Pancreas (tissue), 10 donors: ENCODE data around the gene FAM81B. TPM values are rescaled to one million over a fixed set of nuclear protein-coding genes. Genes with fewer than 3 reads are reported as not detected.

Source experiments
- ATAC-seq, 4 donors: fragments of 200-7000 bp; cut with Tn5 transposase; one replicate each; pipeline versions ENCODE4 v1.8.0 to v1.9.1; 2020; ENCODE audit warnings: mild to moderate bottlenecking in 4 of 4, moderate library complexity in 4 of 4
- DNase-seq, 6 donors: peaks; one replicate each; pipeline ENCODE4 v3.0.0-alpha.2; 2020
- FAIRE-seq: peaks from 2 replicates; lab custom pipeline; 2012; peaks lifted over from hg19 to GRCh38; lab: Jason Lieb, UNC
- H3K27ac ChIP-seq, 4 donors: fragments of 200-600 bp; sonication (generic); 1 replicate in 3 of 4; 2 replicates in 1 of 4; pipeline versions ENCODE4 v1.5.0 to v1.8.0; 2020
- H3K27me3 ChIP-seq, 4 donors: fragments of 200-600 bp; one replicate each; pipeline ENCODE4 v1.8.0; 2021
- H3K36me3 ChIP-seq, 3 donors: fragments of 200-600 bp; sonication (generic) in 1 of 3; one replicate each; pipeline versions ENCODE4 v1.5.0 to v1.8.0; 2020 to 2021
- H3K4me1 ChIP-seq, 3 donors: fragments of 200-600 bp; one replicate each; pipeline ENCODE4 v1.8.0; 2021
- H3K4me3 ChIP-seq, 4 donors: fragments of 200-600 bp; sonication (generic) in 2 of 4; one replicate each; pipeline versions ENCODE4 v1.5.0 to v1.8.0; 2020 to 2021
- H3K9me3 ChIP-seq, 4 donors: fragments of 200-600 bp; one replicate each; pipeline ENCODE4 v1.8.0; 2021
- WGBS, 2 donors: extraction: QIAGEN DNeasy Blood & Tissue Kit; methylation state at CpG; one replicate each; pipeline ENCODE4 v1.1.7; 2013; 5-methylcytosine and 5-hydroxymethylcytosine counted together
- intact Hi-C, 3 donors: fragments of 100-400 bp; cut with DNase I; formaldehyde crosslinking; loops; one replicate each; pipeline versions ENCODE4 v1.11.1 to v1.14.2; 2022
- polyA plus RNA-seq, 2 donors: library from polyadenylated mRNA; stranded (reverse); fragments of 200-250 nt; gene quantifications; one replicate each; pipeline ENCODE4 v1.2.3, GENCODE V29; 2013
- total RNA-seq, 6 donors: library from RNA; stranded (reverse); fragmentation: NEBNext Ultra II Directional in 4 of 6; extraction: Animal tissue kit (Norgen Biotek cat#: 25700) in 4 of 6; gene quantifications; one replicate each; pipeline versions ENCODE4 v1.2.1 to v1.2.4, GENCODE V29; 2021 to 2023
- TF ChIP-seq, protein P1 (sequence below), 4 donors: fragments of 200-600 bp; sonication (generic) in 3 of 4; IDR thresholded peaks; one replicate each; pipeline versions ENCODE4 v1.5.0 to v1.8.0; 2021; ENCODE audit warnings: antibody characterized with exemption in 4 of 4
- donor health status: healthy with polysubstance abuse.
- donor health status: DM: no; HTN: no; CAD: no; lungs with moderate emphysema.
- donor health status: DM: no; HTN: no; CAD: no.
- donor health status: control.
- donor health status: control.
- donor health status: Bipolar disorder and iron deficiency.
- donor health status: DM: yes; HTN: yes; CAD: no.
- donor health status: DM: no; HTN: no; CAD: no.
- donor health status: DM: no; HTN: no; CAD: no.
- donor health status: DM: yes; HTN: yes; CAD: no.

The FAM81B gene
- total and polyA plus RNA-seq, 8 donors, result 0.27 to 0.93 (median 0.48) TPM

DNA sequence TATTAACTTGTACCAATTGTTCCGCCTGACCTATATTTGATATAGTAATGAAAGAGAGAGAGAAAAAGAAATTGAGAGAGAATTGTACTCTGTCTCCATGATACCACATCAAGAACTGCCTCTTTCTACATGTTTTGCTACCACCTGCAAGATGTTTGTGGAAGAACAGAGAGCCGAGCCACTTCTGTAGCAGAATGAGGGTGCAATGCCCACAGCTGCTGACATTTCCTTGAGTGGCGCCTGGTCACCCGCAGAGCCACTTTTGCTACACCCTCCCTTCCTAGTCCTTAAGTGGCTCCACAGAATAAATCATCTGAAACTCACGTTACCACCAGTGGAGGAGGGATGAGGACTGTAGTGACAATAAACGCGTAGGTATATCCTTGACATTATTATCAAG is 17.1 kb upstream of the FAM81B start:
- ATAC-seq (no peak), FAIRE-seq (no peak), DNase-seq (no peak)
- H3K4me3 ChIP-seq, result no peak overlapping the region
- 66 to 73% methylated on average over 7 of the region's 7 CpGs for WGBS, 2 donors
- no peak overlapping the region for H3K27ac ChIP-seq
- H3K27me3 ChIP-seq, result peaks cover 0 to 3% (median 0%) of the 10 kb centered on the region in 4 donors
- H3K36me3 ChIP-seq, result no peaks in the 10 kb centered on the region
- H3K4me1 ChIP-seq, result no peaks in the 10 kb centered on the region
- TF ChIP-seq, protein P1, sequence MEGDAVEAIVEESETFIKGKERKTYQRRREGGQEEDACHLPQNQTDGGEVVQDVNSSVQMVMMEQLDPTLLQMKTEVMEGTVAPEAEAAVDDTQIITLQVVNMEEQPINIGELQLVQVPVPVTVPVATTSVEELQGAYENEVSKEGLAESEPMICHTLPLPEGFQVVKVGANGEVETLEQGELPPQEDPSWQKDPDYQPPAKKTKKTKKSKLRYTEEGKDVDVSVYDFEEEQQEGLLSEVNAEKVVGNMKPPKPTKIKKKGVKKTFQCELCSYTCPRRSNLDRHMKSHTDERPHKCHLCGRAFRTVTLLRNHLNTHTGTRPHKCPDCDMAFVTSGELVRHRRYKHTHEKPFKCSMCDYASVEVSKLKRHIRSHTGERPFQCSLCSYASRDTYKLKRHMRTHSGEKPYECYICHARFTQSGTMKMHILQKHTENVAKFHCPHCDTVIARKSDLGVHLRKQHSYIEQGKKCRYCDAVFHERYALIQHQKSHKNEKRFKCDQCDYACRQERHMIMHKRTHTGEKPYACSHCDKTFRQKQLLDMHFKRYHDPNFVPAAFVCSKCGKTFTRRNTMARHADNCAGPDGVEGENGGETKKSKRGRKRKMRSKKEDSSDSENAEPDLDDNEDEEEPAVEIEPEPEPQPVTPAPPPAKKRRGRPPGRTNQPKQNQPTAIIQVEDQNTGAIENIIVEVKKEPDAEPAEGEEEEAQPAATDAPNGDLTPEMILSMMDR (IDR thresholded peaks at IDR 0.05), result no peak
- H3K9me3 ChIP-seq, result no peaks in the 10 kb centered on the region
- intact Hi-C loops, result no loop called here

DNA sequence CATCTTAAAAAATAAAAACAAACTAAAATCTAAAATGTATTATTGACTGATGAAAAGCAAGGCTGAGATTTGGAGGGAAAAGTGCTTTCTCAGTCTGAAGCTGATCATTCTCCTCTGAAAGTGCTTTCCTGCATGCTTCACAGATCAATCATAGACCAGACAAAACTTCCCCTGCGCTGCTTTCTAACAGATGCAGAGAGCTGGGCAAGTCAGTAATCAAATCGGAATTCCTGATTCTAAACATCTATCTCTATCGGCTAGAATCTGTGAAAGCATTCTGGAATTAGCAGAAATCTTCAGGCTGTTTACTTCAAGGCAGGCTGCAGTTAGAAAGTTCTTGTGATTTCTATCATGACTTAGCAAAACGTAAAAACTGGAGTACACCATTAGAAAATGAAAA is 15.6 kb upstream of the FAM81B start:
- TF ChIP-seq, protein P1 (IDR thresholded peaks at IDR 0.05), result no peak
- intact Hi-C loops, result no loop called here
- H3K4me1 ChIP-seq, result no peaks in the 10 kb centered on the region
- FAIRE-seq (no peak), ATAC-seq (no peak), DNase-seq (no peak)
- peaks cover 0 to 3% (median 0%) of the 10 kb centered on the region in 4 donors for H3K27me3 ChIP-seq
- no peaks in the 10 kb centered on the region for H3K9me3 ChIP-seq
- 53 to 63% methylated on average over 4 of the region's 4 CpGs for WGBS, 2 donors
- no peak overlapping the region for H3K27ac ChIP-seq
- no peaks in the 10 kb centered on the region for H3K36me3 ChIP-seq
- no peak overlapping the region for H3K4me3 ChIP-seq

- Histone ChIP-seq H3K36me3 (no peaks in the 10 kb centered on the region), H3K4me3 (no peak overlapping the region), H3K4me1 (no peaks in the 10 kb centered on the region), H3K27me3 (peaks cover 0 to 3% (median 0%) of the 10 kb centered on the region in 4 donors), H3K27ac (no peak overlapping the region), H3K9me3 (no peaks in the 10 kb centered on the region)
- intact Hi-C loops, result loop anchor here in 1 of 3 donors (2.0 kb wide), 1 partner anchor 22 kb away; no protein-coding TSS in a partner anchor
- no peak for ATAC-seq
- 48 to 74% methylated on average over 2 of the region's 2 CpGs for WGBS, 2 donors
- TF ChIP-seq, protein P1 (IDR thresholded peaks at IDR 0.05), result no peak
- FAIRE-seq, result no peak
- DNase-seq, result no peak
These were observed 12.0 kb upstream of the FAM81B start for GRCh38 chr5:95379133-95379532.

DNA sequence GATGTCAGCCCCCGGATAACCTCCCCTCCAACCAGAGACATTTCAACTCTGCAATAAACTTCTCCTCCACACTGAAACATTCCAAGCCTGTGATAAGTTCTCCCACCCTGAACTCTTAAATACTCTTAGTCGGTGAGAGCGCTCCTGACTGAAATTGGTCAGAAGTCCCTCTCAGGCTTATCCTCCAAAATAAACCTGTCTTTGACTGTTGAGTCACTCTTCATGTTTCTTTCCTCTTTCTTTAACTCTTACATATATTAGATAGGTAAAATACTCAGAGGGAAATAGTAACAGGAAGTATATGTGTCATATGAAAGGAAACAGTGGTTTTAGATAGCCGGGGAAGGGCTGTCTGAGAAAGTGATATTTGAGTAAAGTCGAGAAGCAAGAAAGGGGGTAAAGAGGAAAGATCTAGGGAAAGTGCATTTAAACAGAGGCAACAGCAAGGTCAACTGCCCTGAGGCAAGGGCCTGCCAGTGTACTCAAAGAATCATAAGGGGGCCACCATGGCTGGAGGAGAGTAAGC is 11.0 kb upstream of the FAM81B start:
- no peak overlapping the region for H3K4me3 ChIP-seq
- intact Hi-C loops, result no loop called here
- ATAC-seq (no peak), DNase-seq (no peak), FAIRE-seq (no peak)
- H3K27me3 ChIP-seq, result peaks cover 0 to 3% (median 0%) of the 10 kb centered on the region in 4 donors
- H3K4me1 ChIP-seq, result no peaks in the 10 kb centered on the region
- H3K27ac ChIP-seq, result no peak overlapping the region
- no peaks in the 10 kb centered on the region for H3K36me3 ChIP-seq
- H3K9me3 ChIP-seq, result no peaks in the 10 kb centered on the region
- WGBS, 2 donors, result 82 to 85% methylated on average over 5 of the region's 5 CpGs
- TF ChIP-seq, protein P1 (IDR thresholded peaks at IDR 0.05), result no peak

GRCh38 chr5:95382801-95383200 is 8.4 kb upstream of the FAM81B start:
- WGBS, 2 donors, result 55 to 77% methylated on average over 4 of the region's 4 CpGs
- no peaks in the 10 kb centered on the region for H3K27me3 ChIP-seq
- DNase-seq (no peak), FAIRE-seq (no peak), ATAC-seq (no peak)
- no peaks in the 10 kb centered on the region for H3K9me3 ChIP-seq
- no peaks in the 10 kb centered on the region for H3K4me1 ChIP-seq
- no peak overlapping the region for H3K4me3 ChIP-seq
- no peaks in the 10 kb centered on the region for H3K36me3 ChIP-seq
- TF ChIP-seq, protein P1 (IDR thresholded peaks at IDR 0.05), result no peak
- intact Hi-C loops, result no loop called here
- no peak overlapping the region for H3K27ac ChIP-seq
